Cardiac fibroblast (primary cell): ENCODE results near the gene FHOD3.

Experiments used
- DNase-seq, 2 donors: peaks; one replicate each; pipeline versions ENCODE4 v3.0.0 to v3.0.0-alpha.2; 2010; ENCODE audit warnings: low read depth in 2 of 2
- H3K4me3 ChIP-seq, 2 donors: replicated peaks in 1 of 2; 1 replicate in 1 of 2; 2 replicates in 1 of 2; pipeline ENCODE4 v1.5.1; 2011; ENCODE audit warnings: low read depth in 2 of 2, low read length in 2 of 2, mild to moderate bottlenecking in 2 of 2, moderate library complexity in 1 of 2
- CTCF ChIP-seq: IDR thresholded peaks from one replicate; pipeline ENCODE4 v1.5.1; 2011; ENCODE audit warnings: low read depth, mild to moderate bottlenecking, low read length, inconsistent platforms

FHOD3 gene

GRCh38 chr18:36341944-36342343 is 44.4 kb downstream of the FHOD3 start:
- H3K4me3 ChIP-seq, result no peak overlapping the region
- no peak for DNase-seq
- no peak for TF ChIP-seq CTCF

- no peak for DNase-seq
- no peak for TF ChIP-seq CTCF
- H3K4me3 ChIP-seq, result no peak overlapping the region
These were observed 50.8 kb downstream of the FHOD3 start for GRCh38 chr18:36348331-36348730.

- no peak overlapping the region for H3K4me3 ChIP-seq
- no peak for DNase-seq
- no peak for TF ChIP-seq CTCF
These were observed 51.5 kb downstream of the FHOD3 start for GRCh38 chr18:36348971-36349417.

- H3K4me3 ChIP-seq, result no peak overlapping the region
- TF ChIP-seq CTCF, result no peak
- DNase-seq, result peak in 1 of 2 donors; percentile 67
These were observed 52.0 kb downstream of the FHOD3 start for GRCh38 chr18:36349552-36349951.

GRCh38 chr18:36350251-36350651 is 52.7 kb downstream of the FHOD3 start:
- TF ChIP-seq CTCF, result no peak
- DNase-seq, result no peak
- no peak overlapping the region for H3K4me3 ChIP-seq

- no peak for TF ChIP-seq CTCF
- H3K4me3 ChIP-seq, result no peak overlapping the region
- no peak for DNase-seq
These were observed 53.4 kb downstream of the FHOD3 start for GRCh38 chr18:36350839-36351469.

- H3K4me3 ChIP-seq, result no peak overlapping the region
- no peak for TF ChIP-seq CTCF
- peak; percentile 87 to 94 for DNase-seq
These were observed 54.9 kb downstream of the FHOD3 start for GRCh38 chr18:36352384-36352783.
